SJCRH30 (cell line): ENCODE results near the gene NANP. TPM values are rescaled to one million over a fixed set of nuclear protein-coding genes. Genes with fewer than 3 reads are reported as not detected.

ENCODE experiments used
- DNase-seq, 2 experiments: peaks; one replicate each; pipeline ENCODE4 v3.0.0-alpha.2; 2015 to 2020
- H3K27ac ChIP-seq: fragments of 250-450 bp; sonication (Bioruptor Pico); 2 replicates; pipeline ENCODE4 v1.5.1; 2020; ENCODE audit warnings: mild to moderate bottlenecking, moderate library complexity
- H3K27me3 ChIP-seq: fragments of 250-450 bp; sonication (Bioruptor Pico); 2 replicates; pipeline ENCODE4 v1.5.1; 2020; ENCODE audit warnings: mild to moderate bottlenecking, moderate library complexity
- H3K36me3 ChIP-seq: fragments of 250-450 bp; sonication (Bioruptor Pico); 2 replicates; pipeline ENCODE4 v1.5.1; 2020; ENCODE audit warnings: mild to moderate bottlenecking, moderate library complexity
- H3K4me1 ChIP-seq: fragments of 250-450 bp; sonication (Bioruptor Pico); 2 replicates; pipeline ENCODE4 v1.5.1; 2020; ENCODE audit warnings: mild to moderate bottlenecking, moderate library complexity
- H3K4me3 ChIP-seq: fragments of 250-450 bp; sonication (Bioruptor Pico); 2 replicates; pipeline ENCODE4 v1.5.1; 2020; ENCODE audit warnings: mild to moderate bottlenecking, moderate library complexity
- H3K9me3 ChIP-seq: fragments of 250-450 bp; sonication (Bioruptor Pico); replicated peaks from 2 replicates; pipeline ENCODE4 v1.5.1; 2020; ENCODE audit warnings: mild to moderate bottlenecking, moderate library complexity
- total RNA-seq: library from RNA; depleted of rRNA; stranded (reverse); fragments of >200 nt; shearing (Covaris generic); gene quantifications from 2 replicates; pipeline ENCODE4 v1.2.3, GENCODE V29; 2014; rRNA removed

NANP gene
- total RNA-seq, 1 experiment from 2014 or later = 16.2 TPM

DNA sequence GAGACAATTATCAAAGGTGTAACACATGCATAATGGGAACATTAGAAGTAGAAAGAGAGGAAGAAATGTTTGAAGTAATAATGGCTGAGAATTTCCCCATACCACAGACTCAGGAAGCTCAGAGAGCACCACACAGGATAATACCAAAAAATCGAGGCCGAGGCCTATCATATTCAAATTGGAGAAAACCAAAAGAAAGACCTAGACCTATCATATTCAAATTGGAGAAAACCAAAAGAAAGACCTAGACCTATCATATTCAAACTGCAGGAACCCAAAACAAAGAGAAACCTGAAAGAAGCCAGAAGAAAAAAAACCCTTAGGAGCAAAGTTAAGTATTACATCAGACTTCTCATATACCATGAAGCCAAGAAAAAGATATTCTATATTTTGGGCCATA, 56.5 kb downstream of the NANP start:
- Histone ChIP-seq H3K27ac (no peak overlapping the region), H3K4me3 (no peak overlapping the region), H3K36me3 (peaks cover 41% of the 10 kb centered on the region), H3K9me3 (peaks cover 11% of the 10 kb centered on the region; the same call in 1 of the 2 replicates), H3K4me1 (no peaks in the 10 kb centered on the region), H3K27me3 (no peaks in the 10 kb centered on the region)
- DNase-seq = no peak

DNA sequence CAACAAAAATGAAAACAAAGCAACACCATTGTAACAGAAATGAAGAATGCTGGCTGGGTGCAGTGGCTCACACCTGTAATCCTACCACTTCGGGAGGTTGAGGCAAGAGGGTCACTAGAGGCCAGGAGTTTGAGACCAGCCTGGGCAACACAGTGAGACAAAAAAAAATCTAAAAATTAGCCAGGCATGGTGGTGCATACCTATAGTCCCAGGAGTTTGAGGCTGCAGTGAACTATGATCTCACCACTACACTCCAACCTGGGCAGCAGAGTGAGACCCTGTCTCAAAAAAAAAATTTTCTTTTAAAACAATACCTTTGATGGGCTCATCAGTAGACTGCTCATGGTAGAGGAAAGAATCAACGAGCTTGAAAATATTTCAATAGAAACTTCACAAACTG, 57.0 kb downstream of the NANP start:
- H3K27ac ChIP-seq = no peak overlapping the region
- H3K9me3 ChIP-seq = peaks cover 11% of the 10 kb centered on the region; the same call in 1 of the 2 replicates
- H3K4me3 ChIP-seq = no peak overlapping the region
- H3K27me3 ChIP-seq = no peaks in the 10 kb centered on the region
- no peaks in the 10 kb centered on the region for H3K4me1 ChIP-seq
- DNase-seq = no peak
- H3K36me3 ChIP-seq = peaks cover 41% of the 10 kb centered on the region

DNA sequence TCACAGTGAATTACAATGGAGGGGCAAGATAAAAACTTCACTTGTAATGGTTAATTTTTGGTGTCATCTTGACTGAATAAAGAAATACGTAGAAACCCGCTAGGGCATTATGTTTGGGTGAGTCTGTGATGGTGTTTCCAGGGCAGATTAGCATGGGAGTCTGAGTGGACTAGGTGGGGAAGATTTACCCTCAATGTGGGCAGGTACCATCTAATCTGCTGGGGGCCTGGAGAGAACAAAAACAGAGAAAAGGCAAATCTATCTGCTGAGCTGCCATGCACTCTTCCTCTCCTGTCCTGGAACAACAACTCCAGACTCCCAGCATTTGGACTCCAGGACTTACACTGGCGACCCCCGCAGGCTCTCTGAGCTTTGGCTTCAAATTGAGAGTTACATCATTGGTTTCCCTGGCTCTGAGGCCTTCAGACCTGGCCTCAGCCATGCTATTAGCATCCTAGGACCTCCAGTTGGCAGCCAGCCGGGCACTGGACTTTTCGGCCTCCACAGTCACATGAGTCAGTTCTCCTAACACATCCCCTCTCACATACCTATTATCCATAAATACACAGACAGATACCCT, 58.1 kb downstream of the NANP start:
- no peak overlapping the region for H3K4me3 ChIP-seq
- peaks cover 36% of the 10 kb centered on the region for H3K36me3 ChIP-seq
- no peak for DNase-seq
- H3K4me1 ChIP-seq = no peaks in the 10 kb centered on the region
- peaks cover 11% of the 10 kb centered on the region; the same call in 1 of the 2 replicates for H3K9me3 ChIP-seq
- no peak overlapping the region for H3K27ac ChIP-seq
- no peaks in the 10 kb centered on the region for H3K27me3 ChIP-seq

- no peak for DNase-seq
- Histone ChIP-seq H3K27me3 (no peaks in the 10 kb centered on the region), H3K36me3 (peaks cover 47% of the 10 kb centered on the region), H3K27ac (no peak overlapping the region), H3K9me3 (peaks cover 11% of the 10 kb centered on the region; the same call in 1 of the 2 replicates), H3K4me1 (no peaks in the 10 kb centered on the region), H3K4me3 (no peak overlapping the region)
Observed at GRCh38 chr20:25563876-25564275, 59.9 kb downstream of the NANP start.

GRCh38 chr20:25563362-25563761, 60.5 kb downstream of the NANP start:
- Histone ChIP-seq H3K9me3 (peaks cover 11% of the 10 kb centered on the region; the same call in 1 of the 2 replicates), H3K4me1 (no peaks in the 10 kb centered on the region), H3K36me3 (peaks cover 45% of the 10 kb centered on the region), H3K27me3 (no peaks in the 10 kb centered on the region), H3K27ac (no peak overlapping the region), H3K4me3 (no peak overlapping the region)
- no peak for DNase-seq

Other genes with a start within 250 kb of the NANP start
- 33.2 and 33.8 TPM in 2 replicates for gene ABHD12, start 233.2 kb downstream of the NANP start, total RNA-seq
- 76.4 and 85.0 TPM in 2 replicates for gene GINS1, start 216.3 kb downstream of the NANP start, total RNA-seq
- gene NINL, start 38.5 kb downstream of the NANP start, total RNA-seq = 14.1 and 18.1 TPM in 2 replicates
- 15.0 and 16.6 TPM in 2 replicates for gene ZNF337, start 72.8 kb upstream of the NANP start, total RNA-seq